Measurements from ENCODE around the gene PBOV1. TPM values are rescaled to one million over a fixed set of nuclear protein-coding genes. Genes with fewer than 3 reads are reported as not detected.

PBOV1 gene
- polyA plus RNA-seq, 1 experiment = not detected

DNA sequence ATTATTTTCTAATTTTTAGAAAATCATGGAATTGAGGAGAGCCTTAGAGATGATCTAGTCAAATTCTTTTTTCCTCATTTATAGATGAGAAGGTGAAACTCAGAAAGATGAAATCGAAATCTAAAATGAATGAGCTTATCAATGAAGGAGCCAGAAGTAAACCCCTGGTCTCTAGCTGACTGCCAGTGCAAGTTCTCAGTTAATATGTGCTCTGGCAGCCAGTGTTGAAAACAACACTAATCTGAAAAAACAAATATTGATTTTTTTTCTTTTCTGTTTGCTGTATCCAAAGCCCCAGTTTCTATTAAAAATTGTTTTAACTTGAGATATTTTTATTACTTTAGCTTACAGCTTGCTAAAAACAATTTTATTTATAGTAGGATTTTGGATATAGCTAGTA lies 21.5 kb upstream of the PBOV1 start:
- POLR2A ChIA-PET = no interaction called here
- H3K36me3 ChIP-seq (ENCODE audit: control insufficient read depth, insufficient read depth, low read length) = no peaks in the 10 kb centered on the region
- no peak overlapping the region for H3K4me3 ChIP-seq (ENCODE audit: low read depth, low read length)
- DNase-seq (ENCODE audit: low read depth) = no peak
- no peaks in the 10 kb centered on the region for H3K27me3 ChIP-seq (ENCODE audit: control insufficient read depth, insufficient read depth, low read length)
- CTCF ChIA-PET = interaction anchor here (0.9 to 1.3 kb wide), 3 partner anchors 9 to 349 kb away, joined by 3 to 4 read pairs (median 3); no protein-coding TSS in a partner anchor
- TF ChIP-seq, protein P1, sequence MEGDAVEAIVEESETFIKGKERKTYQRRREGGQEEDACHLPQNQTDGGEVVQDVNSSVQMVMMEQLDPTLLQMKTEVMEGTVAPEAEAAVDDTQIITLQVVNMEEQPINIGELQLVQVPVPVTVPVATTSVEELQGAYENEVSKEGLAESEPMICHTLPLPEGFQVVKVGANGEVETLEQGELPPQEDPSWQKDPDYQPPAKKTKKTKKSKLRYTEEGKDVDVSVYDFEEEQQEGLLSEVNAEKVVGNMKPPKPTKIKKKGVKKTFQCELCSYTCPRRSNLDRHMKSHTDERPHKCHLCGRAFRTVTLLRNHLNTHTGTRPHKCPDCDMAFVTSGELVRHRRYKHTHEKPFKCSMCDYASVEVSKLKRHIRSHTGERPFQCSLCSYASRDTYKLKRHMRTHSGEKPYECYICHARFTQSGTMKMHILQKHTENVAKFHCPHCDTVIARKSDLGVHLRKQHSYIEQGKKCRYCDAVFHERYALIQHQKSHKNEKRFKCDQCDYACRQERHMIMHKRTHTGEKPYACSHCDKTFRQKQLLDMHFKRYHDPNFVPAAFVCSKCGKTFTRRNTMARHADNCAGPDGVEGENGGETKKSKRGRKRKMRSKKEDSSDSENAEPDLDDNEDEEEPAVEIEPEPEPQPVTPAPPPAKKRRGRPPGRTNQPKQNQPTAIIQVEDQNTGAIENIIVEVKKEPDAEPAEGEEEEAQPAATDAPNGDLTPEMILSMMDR (IDR thresholded peaks at IDR 0.05; ENCODE audit: insufficient read depth, low read depth, low read length) = no peak

DNA sequence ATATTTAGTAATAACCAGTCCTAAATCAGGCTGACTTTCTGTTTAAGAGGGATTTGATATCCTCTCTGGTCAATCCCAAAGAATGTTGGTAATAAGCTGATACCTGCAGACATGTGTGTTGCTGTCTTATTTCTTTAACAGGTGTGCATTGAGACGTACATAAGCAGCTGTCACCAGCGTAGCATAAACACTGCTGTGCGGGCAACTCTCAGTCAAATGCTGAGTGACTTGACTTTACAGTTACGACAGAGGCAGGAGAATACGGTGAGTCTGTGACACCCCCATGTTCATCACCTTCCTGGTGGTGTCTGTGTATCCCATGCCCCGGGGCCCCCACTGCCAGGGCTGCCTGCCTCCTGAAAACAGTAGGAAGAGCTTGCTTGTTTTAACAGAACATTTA lies 20.1 kb upstream of the PBOV1 start:
- ChIA-PET POLR2A (no interaction called here), CTCF (interaction anchor here (1.1 kb wide), 1 partner anchor 12 kb away, joined by 5 read pairs; no protein-coding TSS in a partner anchor)
- no peaks in the 10 kb centered on the region for H3K27me3 ChIP-seq (ENCODE audit: control insufficient read depth, insufficient read depth, low read length)
- TF ChIP-seq, protein P1 (IDR thresholded peaks at IDR 0.05; ENCODE audit: insufficient read depth, low read depth, low read length) = no peak
- no peak for DNase-seq (ENCODE audit: low read depth)
- H3K36me3 ChIP-seq (ENCODE audit: control insufficient read depth, insufficient read depth, low read length) = no peaks in the 10 kb centered on the region
- no peak overlapping the region for H3K4me3 ChIP-seq (ENCODE audit: low read depth, low read length)

DNA sequence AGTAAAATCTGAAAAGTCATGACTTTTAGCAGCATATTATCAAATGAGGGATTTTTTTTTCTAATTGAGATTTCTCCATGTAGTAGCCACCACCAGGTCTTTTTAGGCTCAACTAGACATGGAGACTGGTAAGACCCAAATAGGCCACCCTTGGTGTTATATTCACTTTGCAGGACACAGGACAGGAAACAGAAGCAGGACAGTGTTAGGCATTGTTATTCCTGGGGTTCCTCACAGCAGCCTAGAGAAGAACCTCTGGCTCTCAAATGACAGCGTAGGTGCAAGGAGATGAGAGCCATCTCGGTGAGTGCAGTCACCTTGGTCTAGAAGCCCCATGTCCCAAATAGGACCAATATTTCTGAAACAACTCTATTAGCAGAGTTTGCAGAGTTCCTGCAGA lies 19.2 kb upstream of the PBOV1 start:
- TF ChIP-seq, protein P1 (IDR thresholded peaks at IDR 0.05; ENCODE audit: insufficient read depth, low read depth, low read length) = no peak
- POLR2A ChIA-PET = no interaction called here
- CTCF ChIA-PET = interaction anchor here (1.3 kb wide), 1 partner anchor 8 kb away, joined by 5 read pairs; no protein-coding TSS in a partner anchor

DNA sequence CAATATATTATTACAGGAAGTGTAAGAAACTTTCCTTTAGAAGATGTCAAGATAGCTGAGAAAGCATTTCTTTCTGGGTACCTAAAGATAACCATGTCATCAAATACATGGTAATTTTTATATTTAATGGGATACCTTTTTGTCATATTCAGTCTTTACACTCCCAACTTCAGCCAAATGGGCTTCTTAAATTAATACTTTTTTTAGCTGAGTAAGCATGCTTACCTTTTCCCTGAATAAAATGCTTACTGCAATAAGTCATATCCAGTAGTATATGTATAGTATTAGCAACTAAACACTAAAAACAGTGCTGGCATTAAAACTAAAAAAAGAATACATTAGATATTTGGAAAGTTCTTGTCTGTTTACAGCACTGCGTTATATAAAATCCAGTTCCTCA lies 17.4 kb upstream of the PBOV1 start:
- TF ChIP-seq, protein P1 (IDR thresholded peaks at IDR 0.05; ENCODE audit: insufficient read depth, low read depth, low read length) = no peak
- Histone ChIP-seq H3K4me3 (ENCODE audit: low read depth, low read length) (no peak overlapping the region), H3K36me3 (ENCODE audit: control insufficient read depth, insufficient read depth, low read length) (no peaks in the 10 kb centered on the region), H3K27me3 (ENCODE audit: control insufficient read depth, insufficient read depth, low read length) (no peaks in the 10 kb centered on the region)
- DNase-seq (ENCODE audit: low read depth) = no peak
- CTCF ChIA-PET = interaction anchor here (1.1 to 1.5 kb wide), 2 partner anchors 9 to 22 kb away, joined by 3 read pairs; no protein-coding TSS in a partner anchor
- POLR2A ChIA-PET = no interaction called here

More for the DNA sequence above, 19.2 kb upstream of the PBOV1 start:
- Histone ChIP-seq H3K27me3 (ENCODE audit: control insufficient read depth, insufficient read depth, low read length) (no peaks in the 10 kb centered on the region), H3K4me3 (ENCODE audit: low read depth, low read length) (no peak overlapping the region), H3K36me3 (ENCODE audit: control insufficient read depth, insufficient read depth, low read length) (no peaks in the 10 kb centered on the region)
- no peak for DNase-seq (ENCODE audit: low read depth)

DNA sequence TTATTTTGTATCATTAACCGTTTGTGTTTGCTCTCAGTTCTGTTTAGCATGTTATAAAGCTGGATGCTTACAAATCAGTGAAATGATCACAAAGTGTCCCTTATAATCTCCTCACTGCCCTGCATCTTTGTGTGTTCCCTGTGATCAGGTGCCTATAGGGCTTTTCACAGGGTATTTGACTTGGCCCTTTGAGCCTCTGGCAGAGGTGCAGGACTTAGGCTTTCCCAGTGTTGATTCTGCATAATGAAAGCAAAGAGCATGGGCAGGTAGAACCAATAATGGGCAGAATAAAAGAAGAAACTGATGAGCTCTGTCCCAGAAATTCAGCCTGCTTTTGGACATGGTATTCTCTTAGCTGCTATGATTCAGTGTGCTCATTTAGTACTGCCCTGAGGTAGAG lies 16.9 kb upstream of the PBOV1 start:
- no peak for DNase-seq (ENCODE audit: low read depth)
- TF ChIP-seq, protein P1 (IDR thresholded peaks at IDR 0.05; ENCODE audit: insufficient read depth, low read depth, low read length) = no peak
- H3K27me3 ChIP-seq (ENCODE audit: control insufficient read depth, insufficient read depth, low read length) = no peaks in the 10 kb centered on the region
- no peak overlapping the region for H3K4me3 ChIP-seq (ENCODE audit: low read depth, low read length)
- H3K36me3 ChIP-seq (ENCODE audit: control insufficient read depth, insufficient read depth, low read length) = no peaks in the 10 kb centered on the region
- ChIA-PET CTCF (interaction anchor here (1.1 to 2.0 kb wide), 4 partner anchors 9 to 22 kb away, joined by 3 to 6 read pairs (median 4); no protein-coding TSS in a partner anchor), POLR2A (no interaction called here)

Data from BJ (cell line).